BLaER1 treated with 17β-estradiol and CSF1 and Interleukin-3, amounts not matched to agents 10 nM and 100 nM (cell line): ENCODE data around the gene PCK1.

Experiments used
- H3K27ac ChIP-seq, 11 experiments: shearing (Covaris generic); formaldehyde crosslinking; 2 replicates each; pipeline ENCODE4 v1.8.1; 2022
- H3K27me3 ChIP-seq, 11 experiments: shearing (Covaris generic); formaldehyde crosslinking; 2 replicates each; pipeline ENCODE4 v1.8.1; 2022
- H3K36me3 ChIP-seq, 11 experiments: shearing (Covaris generic); formaldehyde crosslinking; 2 replicates each; pipeline ENCODE4 v1.8.1; 2022
- H3K4me1 ChIP-seq, 10 experiments: shearing (Covaris generic); formaldehyde crosslinking; 2 replicates each; pipeline ENCODE4 v1.8.1; 2022
- H3K4me2 ChIP-seq, 11 experiments: shearing (Covaris generic); formaldehyde crosslinking; 2 replicates each; pipeline ENCODE4 v1.8.1; 2022
- H3K4me3 ChIP-seq, 10 experiments: shearing (Covaris generic); formaldehyde crosslinking; 2 replicates each; pipeline ENCODE4 v1.8.1; 2022
- H3K9ac ChIP-seq, 11 experiments: shearing (Covaris generic); formaldehyde crosslinking; 2 replicates each; pipeline ENCODE4 v1.8.1; 2022
- H3K9me3 ChIP-seq, 11 experiments: shearing (Covaris generic); formaldehyde crosslinking; replicated peaks in 1 of 11; 2 replicates each; pipeline ENCODE4 v1.8.1; 2022
- H4K20me1 ChIP-seq, 11 experiments: shearing (Covaris generic); formaldehyde crosslinking; 2 replicates each; pipeline ENCODE4 v1.8.1; 2022
- Cebpa-rat ChIP-seq, 11 experiments: shearing (Covaris generic); IDR thresholded peaks; 2 replicates each; pipeline ENCODE4 v1.8.1; 2022

Gene PCK1

GRCh38 chr20:57588596-57588995, 27.7 kb downstream of the PCK1 start:
- no peak for TF ChIP-seq Cebpa-rat (IDR thresholded peaks at IDR 0.05)
- H3K4me2 ChIP-seq: no peak overlapping the region
- H3K9ac ChIP-seq: no peak overlapping the region
- peaks cover 0 to 17% (median 0%) of the 10 kb centered on the region in 11 experiments; a peak in 2 of 22 replicates for H4K20me1 ChIP-seq
- H3K36me3 ChIP-seq: no peaks in the 10 kb centered on the region; a peak in 1 of 22 replicates
- H3K4me1 ChIP-seq: peaks cover 3 to 27% (median 25%) of the 10 kb centered on the region in 10 experiments; a peak in 17 of 20 replicates
- no peak overlapping the region for H3K27ac ChIP-seq
- no peak overlapping the region for H3K4me3 ChIP-seq
- no peaks in the 10 kb centered on the region for H3K27me3 ChIP-seq
- H3K9me3 ChIP-seq: peaks cover 5 to 19% (median 8%) of the 10 kb centered on the region in 11 experiments; a peak in 18 of 22 replicates

- H3K27ac ChIP-seq: no peak overlapping the region
- no peak overlapping the region for H3K9ac ChIP-seq
- no peaks in the 10 kb centered on the region; a peak in 1 of 22 replicates for H3K36me3 ChIP-seq
- no peak for TF ChIP-seq Cebpa-rat (IDR thresholded peaks at IDR 0.05)
- H3K27me3 ChIP-seq: no peaks in the 10 kb centered on the region
- peaks cover 5 to 14% (median 8%) of the 10 kb centered on the region in 11 experiments; a peak in 18 of 22 replicates for H3K9me3 ChIP-seq
- H4K20me1 ChIP-seq: peaks cover 0 to 17% (median 0%) of the 10 kb centered on the region in 11 experiments; a peak in 3 of 22 replicates
- peaks cover 5 to 33% (median 30%) of the 10 kb centered on the region in 10 experiments; a peak in 17 of 20 replicates for H3K4me1 ChIP-seq
- no peak overlapping the region for H3K4me3 ChIP-seq
- no peak overlapping the region for H3K4me2 ChIP-seq
Measured at GRCh38 chr20:57589123-57589727, 28.3 kb downstream of the PCK1 start.

GRCh38 chr20:57589728-57590484, 29.0 kb downstream of the PCK1 start:
- TF ChIP-seq Cebpa-rat (IDR thresholded peaks at IDR 0.05): no peak
- no peak overlapping the region for H3K9ac ChIP-seq
- H4K20me1 ChIP-seq: peaks cover 0 to 17% (median 0%) of the 10 kb centered on the region in 11 experiments; a peak in 3 of 22 replicates
- no peaks in the 10 kb centered on the region; a peak in 1 of 22 replicates for H3K36me3 ChIP-seq
- peaks cover 5 to 33% (median 30%) of the 10 kb centered on the region in 10 experiments; a peak in 17 of 20 replicates for H3K4me1 ChIP-seq
- H3K4me3 ChIP-seq: no peak overlapping the region
- no peak overlapping the region for H3K4me2 ChIP-seq
- peaks cover 5 to 14% (median 8%) of the 10 kb centered on the region in 11 experiments; a peak in 18 of 22 replicates for H3K9me3 ChIP-seq
- H3K27ac ChIP-seq: no peak overlapping the region
- no peaks in the 10 kb centered on the region for H3K27me3 ChIP-seq

DNA sequence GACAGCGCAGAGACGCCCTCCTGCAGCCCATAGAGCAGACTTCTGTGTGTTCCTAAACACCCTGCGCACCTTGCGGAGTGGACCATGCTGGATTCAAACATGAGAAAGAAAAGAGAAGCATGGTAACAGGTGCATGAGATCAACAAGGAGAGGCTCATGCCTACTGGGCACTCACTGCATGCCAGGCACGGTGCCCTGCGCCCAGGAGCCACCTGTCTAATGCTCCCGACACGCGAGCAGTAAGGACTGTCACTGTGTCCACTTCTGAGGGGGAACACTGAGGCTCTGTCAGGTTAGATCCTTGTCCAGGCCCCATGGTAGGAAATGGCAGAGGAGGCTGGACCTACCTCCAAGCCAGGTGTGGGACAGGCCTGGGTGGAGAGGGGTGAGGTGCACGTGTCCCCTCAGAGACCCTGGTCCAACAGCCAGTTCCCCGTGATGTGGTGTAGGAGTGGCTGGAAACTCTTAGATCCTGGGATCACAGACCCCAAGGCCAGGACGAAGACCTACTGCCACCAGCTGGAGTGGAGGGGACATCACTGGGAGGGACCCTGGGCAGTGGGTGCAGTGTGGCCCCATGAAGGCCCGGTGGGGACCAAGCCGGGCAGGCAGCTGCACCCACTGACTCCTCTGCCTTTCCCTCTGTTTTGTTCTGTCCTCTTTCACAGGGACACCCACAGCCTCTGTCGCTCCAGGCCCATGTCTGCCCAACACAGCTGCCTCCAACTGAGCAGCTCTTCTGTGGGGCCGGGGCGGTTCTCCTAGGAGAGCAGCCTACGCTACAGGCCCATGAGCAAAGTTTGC, 29.8 kb downstream of the PCK1 start:
- H3K9me3 ChIP-seq: peaks cover 5 to 14% (median 8%) of the 10 kb centered on the region in 11 experiments; a peak in 18 of 22 replicates
- no peak overlapping the region for H3K4me3 ChIP-seq
- H3K36me3 ChIP-seq: no peaks in the 10 kb centered on the region; a peak in 1 of 22 replicates
- H3K27ac ChIP-seq: no peak overlapping the region
- H3K27me3 ChIP-seq: no peaks in the 10 kb centered on the region
- no peak overlapping the region for H3K9ac ChIP-seq
- no peak for TF ChIP-seq Cebpa-rat (IDR thresholded peaks at IDR 0.05)
- peak overlapping the region in 5 of 11 experiments; percentile 26 to 54 (median 48); a peak in 4 of 22 replicates for H3K4me2 ChIP-seq
- peaks cover 5 to 33% (median 30%) of the 10 kb centered on the region in 10 experiments; a peak in 17 of 20 replicates for H3K4me1 ChIP-seq
- H4K20me1 ChIP-seq: peaks cover 0 to 20% (median 0%) of the 10 kb centered on the region in 11 experiments; a peak in 3 of 22 replicates

GRCh38 chr20:57591289-57592229, 30.6 kb downstream of the PCK1 start:
- peaks cover 0 to 22% (median 0%) of the 10 kb centered on the region in 11 experiments; a peak in 3 of 22 replicates for H4K20me1 ChIP-seq
- H3K9ac ChIP-seq: no peak overlapping the region; a peak in 1 of 22 replicates
- peaks cover 5 to 33% (median 30%) of the 10 kb centered on the region in 10 experiments; a peak in 17 of 20 replicates for H3K4me1 ChIP-seq
- H3K4me2 ChIP-seq: peak overlapping the region in 8 of 11 experiments; percentile 9 to 58 (median 48); a peak in 13 of 22 replicates
- no peak overlapping the region for H3K4me3 ChIP-seq
- TF ChIP-seq Cebpa-rat (IDR thresholded peaks at IDR 0.05): no peak
- peaks cover 5 to 14% (median 8%) of the 10 kb centered on the region in 11 experiments; a peak in 18 of 22 replicates for H3K9me3 ChIP-seq
- no peaks in the 10 kb centered on the region; a peak in 1 of 22 replicates for H3K36me3 ChIP-seq
- no peaks in the 10 kb centered on the region for H3K27me3 ChIP-seq
- no peak overlapping the region for H3K27ac ChIP-seq

- Histone ChIP-seq H3K4me2 (peak overlapping the region in 8 of 11 experiments; percentile 24 to 58 (median 48); a peak in 15 of 22 replicates), H3K4me3 (no peak overlapping the region), H3K9me3 (peaks cover 4 to 7% (median 6%) of the 10 kb centered on the region in 11 experiments; a peak in 18 of 22 replicates), H3K36me3 (no peaks in the 10 kb centered on the region; a peak in 1 of 22 replicates), H3K9ac (0 out of 22 replicates have a peak overlapping the region, but pooled peaks of 1 of the 11 experiments have one; percentile 33), H4K20me1 (peaks cover 0 to 22% (median 0%) of the 10 kb centered on the region in 11 experiments; a peak in 4 of 22 replicates), H3K27me3 (no peaks in the 10 kb centered on the region), H3K4me1 (peaks cover 5 to 39% (median 34%) of the 10 kb centered on the region in 10 experiments; a peak in 17 of 20 replicates), H3K27ac (no peak overlapping the region)
- TF ChIP-seq Cebpa-rat (IDR thresholded peaks at IDR 0.05): no peak
Measured at GRCh38 chr20:57592263-57593092, 31.6 kb downstream of the PCK1 start.
